Keratinocyte (primary cell): ENCODE measurements around the gene CNTNAP2. TPM values are rescaled to one million over a fixed set of nuclear protein-coding genes. Genes with fewer than 3 reads are reported as not detected.

Source experiments
- DNase-seq: peaks from one replicate; pipeline ENCODE4 v3.0.0-alpha.2; 2011; ENCODE audit warnings: low read depth, missing footprints, low spot score
- FAIRE-seq: peaks from 2 replicates; lab custom pipeline; 2011; peaks lifted over from hg19 to GRCh38; lab: Jason Lieb, UNC
- H2AFZ ChIP-seq: 2 replicates; pipeline ENCODE4 v1.6.0; 2012; ENCODE audit warnings: low read length, control low read depth, inconsistent platforms; ENCODE audit not compliant: control insufficient read depth
- H3K27ac ChIP-seq: 2 replicates; pipeline ENCODE4 v1.5.1; 2011; ENCODE audit warnings: low read length; ENCODE audit not compliant: control insufficient read depth, insufficient read depth
- H3K27me3 ChIP-seq: 3 replicates; pipeline ENCODE4 v1.6.0; 2011; ENCODE audit warnings: low read length; ENCODE audit not compliant: control insufficient read depth, insufficient read depth; ENCODE audit errors: extremely low read depth
- H3K36me3 ChIP-seq, 2 experiments: 2 replicates in 1 of 2; 3 replicates in 1 of 2; pipeline ENCODE4 v1.5.1; 2011; ENCODE audit warnings: low read length in 2 of 2, mild to moderate bottlenecking in 1 of 2; ENCODE audit not compliant: control insufficient read depth in 2 of 2, insufficient read depth in 2 of 2; ENCODE audit errors: extremely low read depth in 1 of 2
- H3K4me1 ChIP-seq: 3 replicates; pipeline ENCODE4 v1.5.1; 2011; ENCODE audit warnings: low read length; ENCODE audit not compliant: control insufficient read depth, insufficient read depth; ENCODE audit errors: extremely low read depth
- H3K4me2 ChIP-seq: 3 replicates; pipeline ENCODE4 v1.6.0; 2011; ENCODE audit warnings: low read depth, low read length; ENCODE audit not compliant: control insufficient read depth, insufficient read depth; ENCODE audit errors: extremely low read depth
- H3K4me3 ChIP-seq, 3 experiments: fragments of 200-600 bp in 1 of 3; sonication (generic) in 1 of 3; 2 replicates in 2 of 3; 3 replicates in 1 of 3; pipeline ENCODE4 v1.5.1; 2011 to 2016; ENCODE audit warnings: low read length in 3 of 3, mild to moderate bottlenecking in 3 of 3, control low read depth in 2 of 3, inconsistent platforms in 1 of 3, low read depth in 1 of 3, mixed read lengths in 1 of 3, mixed run types in 1 of 3, moderate library complexity in 1 of 3; ENCODE audit not compliant: control insufficient read depth in 2 of 3, insufficient read depth in 2 of 3; ENCODE audit errors: extremely low read depth in 1 of 3
- H3K79me2 ChIP-seq: 2 replicates; pipeline ENCODE4 v1.6.0; 2012; ENCODE audit warnings: low read length; ENCODE audit not compliant: control insufficient read depth, insufficient read depth
- H3K9ac ChIP-seq: 3 replicates; pipeline ENCODE4 v1.6.0; 2011; ENCODE audit warnings: low read length; ENCODE audit not compliant: control insufficient read depth, insufficient read depth; ENCODE audit errors: extremely low read depth
- H3K9me1 ChIP-seq: 3 replicates; pipeline ENCODE4 v1.6.0; 2011; ENCODE audit warnings: low read length; ENCODE audit not compliant: control insufficient read depth, insufficient read depth; ENCODE audit errors: extremely low read depth
- H3K9me3 ChIP-seq: 2 replicates; pipeline ENCODE4 v1.5.1; 2012; ENCODE audit warnings: low read depth, low read length; ENCODE audit not compliant: control insufficient read depth
- H4K20me1 ChIP-seq: 3 replicates; pipeline ENCODE4 v1.6.0; 2011; ENCODE audit warnings: low read length; ENCODE audit not compliant: control insufficient read depth, insufficient read depth; ENCODE audit errors: extremely low read depth
- CTCF ChIP-seq, 3 experiments: IDR thresholded peaks in 1 of 3; conservative IDR thresholded peaks in 1 of 3; optimal IDR thresholded peaks in 1 of 3; 2 replicates in 2 of 3; 3 replicates in 1 of 3; pipeline versions ENCODE3 to v1.5.1; 2011; ENCODE audit warnings: low read length in 3 of 3, mild to moderate bottlenecking in 3 of 3, moderate library complexity in 2 of 3, control low read depth in 1 of 3, inconsistent platforms in 1 of 3; ENCODE audit not compliant: insufficient read depth in 2 of 3; ENCODE audit errors: extremely low read depth in 1 of 3
- EZH2 ChIP-seq: IDR thresholded peaks from one replicate; pipeline ENCODE4 v1.6.1; 2012; ENCODE audit warnings: inconsistent platforms, mild to moderate bottlenecking, low read length, moderate library complexity
- dilution Hi-C: fragments of 300-500 bp; cut with MboI; formaldehyde crosslinking; loops from one replicate; pipeline ENCODE4 v1.7.0; 2020; ENCODE audit warnings: low sequenced_read_pairs; ENCODE audit not compliant: extremely low pct_ligation_motif_present
- polyA plus RNA-seq, 5 experiments: library from polyadenylated mRNA; depleted of rRNA in 3 of 5; stranded (reverse) in 3 of 5; stranded (forward) in 1 of 5; unstranded in 1 of 5; fragments of >200 nt; gene quantifications; 1 replicate in 1 of 5; 2 replicates in 3 of 5; 3 replicates in 1 of 5; pipeline versions ENCODE4 v1.2.1 to v1.2.3, GENCODE V29; 2011 to 2012; ENCODE audit warnings: missing spikeins in 2 of 5, low read depth in 1 of 5, low replicate concordance in 1 of 5

The CNTNAP2 gene
- polyA plus RNA-seq, 1 donor (not counting 4 experiments of a cell fraction or from before 2014, with no cell fraction given) = 1.4 TPM

DNA sequence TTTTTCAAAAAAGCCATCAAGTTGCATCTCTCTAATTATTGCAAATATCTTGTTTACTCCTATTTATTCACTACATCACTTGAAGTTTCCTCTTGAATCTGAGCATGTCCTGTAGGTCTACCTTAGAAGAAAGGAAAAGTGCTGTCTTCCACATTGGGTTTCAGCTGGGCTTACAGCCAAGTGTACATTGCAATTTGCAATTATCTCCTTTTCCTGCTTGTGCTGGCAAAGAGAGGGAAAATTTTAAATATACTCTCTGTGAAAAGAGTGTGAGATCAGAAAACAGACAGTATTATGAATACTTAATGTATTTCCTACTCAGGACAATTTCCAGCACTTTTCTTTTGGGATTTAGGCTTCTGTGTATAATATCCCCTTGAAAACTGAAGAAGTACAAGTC lies 839.7 kb downstream of the CNTNAP2 start:
- no peak overlapping the region for H3K4me3 ChIP-seq
- H3K9ac ChIP-seq = no peak overlapping the region
- no peaks in the 10 kb centered on the region for H3K4me1 ChIP-seq
- H2AFZ ChIP-seq = no peak overlapping the region
- no peak for DNase-seq
- H4K20me1 ChIP-seq = no peaks in the 10 kb centered on the region
- dilution Hi-C loops = no loop called here
- H3K36me3 ChIP-seq = no peaks in the 10 kb centered on the region
- no peak for FAIRE-seq
- H3K27ac ChIP-seq = no peak overlapping the region
- no peaks in the 10 kb centered on the region for H3K9me3 ChIP-seq
- H3K4me2 ChIP-seq = no peak overlapping the region
- no peak for TF ChIP-seq CTCF (optimal IDR thresholded peaks at IDR 0.05 in 1 of 3, IDR thresholded peaks at IDR 0.05 in 1 of 3, conservative IDR thresholded peaks at IDR 0.05 in 1 of 3; ENCODE audit: extremely low read depth in 1 of 3, insufficient read depth in 2 of 3, low read length in 3 of 3)
- no peak for TF ChIP-seq EZH2
- no peaks in the 10 kb centered on the region for H3K27me3 ChIP-seq
- H3K79me2 ChIP-seq = no peaks in the 10 kb centered on the region
- H3K9me1 ChIP-seq = no peaks in the 10 kb centered on the region

DNA sequence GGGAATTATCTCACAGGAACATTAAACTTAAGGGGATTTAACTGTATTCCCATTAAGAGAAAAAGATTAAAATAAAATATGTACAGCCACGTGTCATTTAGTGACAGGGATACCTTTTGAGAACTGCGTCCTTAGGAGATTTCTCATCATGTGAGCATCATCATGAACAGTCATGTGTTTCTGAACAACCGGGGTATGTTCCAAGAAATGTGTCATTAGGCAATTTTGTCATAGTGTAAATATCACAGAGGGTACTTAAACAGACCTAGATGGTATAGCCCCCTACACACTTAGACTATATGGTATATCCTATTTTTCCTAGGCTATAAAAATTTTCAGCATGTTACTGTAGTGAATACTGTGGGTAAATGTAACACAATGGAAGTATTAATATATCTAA lies 840.3 kb downstream of the CNTNAP2 start:
- no peaks in the 10 kb centered on the region for H3K9me1 ChIP-seq
- TF ChIP-seq EZH2 = no peak
- no peak for TF ChIP-seq CTCF (optimal IDR thresholded peaks at IDR 0.05 in 1 of 3, IDR thresholded peaks at IDR 0.05 in 1 of 3, conservative IDR thresholded peaks at IDR 0.05 in 1 of 3; ENCODE audit: extremely low read depth in 1 of 3, insufficient read depth in 2 of 3, low read length in 3 of 3)
- H3K27me3 ChIP-seq = no peaks in the 10 kb centered on the region
- H3K4me3 ChIP-seq = no peak overlapping the region
- no peaks in the 10 kb centered on the region for H3K36me3 ChIP-seq
- dilution Hi-C loops = no loop called here
- no peak overlapping the region for H3K27ac ChIP-seq
- H3K79me2 ChIP-seq = no peaks in the 10 kb centered on the region
- H3K9ac ChIP-seq = no peak overlapping the region
- H3K4me2 ChIP-seq = no peak overlapping the region
- H3K4me1 ChIP-seq = no peaks in the 10 kb centered on the region
- no peaks in the 10 kb centered on the region for H3K9me3 ChIP-seq
- DNase-seq (no peak), FAIRE-seq (no peak)
- H4K20me1 ChIP-seq = no peaks in the 10 kb centered on the region
- no peak overlapping the region for H2AFZ ChIP-seq
